Midbrain (tissue), 1 donor: ENCODE measurements around the gene MARS1.
"Not testable (repeated sequence)": the region's sequence is repeated elsewhere in the genome, so short reads cannot be mapped to it uniquely, and the experiment has no call there.

Experiments used
- DNase-seq: peaks from one replicate; lab custom pipeline; 2025; lab: John Stamatoyannopoulos, UW

The MARS1 gene

GRCh38 chr12:57495051-57495701 is 7.3 kb downstream of the MARS1 start:
- not testable (repeated sequence) for DNase-seq

- DNase-seq = no peak
These were observed 9.0 kb downstream of the MARS1 start for GRCh38 chr12:57496822-57497221.

GRCh38 chr12:57497223-57498131 is 9.6 kb downstream of the MARS1 start:
- DNase-seq = no peak

GRCh38 chr12:57498132-57498502 is 10.2 kb downstream of the MARS1 start:
- no peak for DNase-seq

GRCh38 chr12:57498571-57498970 is 10.7 kb downstream of the MARS1 start:
- no peak for DNase-seq

- DNase-seq = no peak
These were observed 12.3 kb downstream of the MARS1 start for GRCh38 chr12:57500213-57500612.

GRCh38 chr12:57502311-57502969 is 14.6 kb downstream of the MARS1 start:
- not testable (repeated sequence) for DNase-seq

GRCh38 chr12:57506541-57506940 is 18.7 kb downstream of the MARS1 start:
- DNase-seq = not testable (repeated sequence)

- not testable (repeated sequence) for DNase-seq
These were observed 19.9 kb downstream of the MARS1 start for GRCh38 chr12:57507796-57508195.

- DNase-seq = no peak
These were observed 23.3 kb downstream of the MARS1 start for GRCh38 chr12:57511161-57511560.

GRCh38 chr12:57511588-57512325 is 23.9 kb downstream of the MARS1 start:
- DNase-seq = no peak

GRCh38 chr12:57512665-57513064 is 24.8 kb downstream of the MARS1 start:
- no peak for DNase-seq

- DNase-seq = no peak
These were observed 25.4 kb downstream of the MARS1 start for GRCh38 chr12:57513266-57513665.

- DNase-seq = not testable (repeated sequence)
These were observed 25.8 kb downstream of the MARS1 start for GRCh38 chr12:57513677-57514076.

GRCh38 chr12:57514246-57514645 is 26.4 kb downstream of the MARS1 start:
- DNase-seq = not testable (repeated sequence)

GRCh38 chr12:57514720-57515407 is 27.0 kb downstream of the MARS1 start:
- DNase-seq = no peak

- no peak for DNase-seq
These were observed 27.6 kb downstream of the MARS1 start for GRCh38 chr12:57515408-57515933.

GRCh38 chr12:57515934-57516541 is 28.2 kb downstream of the MARS1 start:
- DNase-seq = no peak

GRCh38 chr12:57516617-57517153 is 28.8 kb downstream of the MARS1 start:
- DNase-seq = no peak

GRCh38 chr12:57517187-57517586 is 29.3 kb downstream of the MARS1 start:
- no peak for DNase-seq
